GM21786 (cell line): ENCODE data around the gene GHRL.
"Not testable (repeated sequence)": the region's sequence is repeated elsewhere in the genome, so short reads cannot be mapped to it uniquely, and the experiment has no call there.

Experiments used
- ATAC-seq: cut with Tn5 transposase; IDR thresholded peaks from one replicate; pipeline ENCODE4 v1.9.1; 2021; ENCODE audit not compliant: unreplicated experiment

Gene GHRL

GRCh38 chr3:10278501-10278900 is 14.2 kb downstream of the GHRL start:
- ATAC-seq: no peak

GRCh38 chr3:10277115-10277625 is 15.6 kb downstream of the GHRL start:
- no peak for ATAC-seq

DNA sequence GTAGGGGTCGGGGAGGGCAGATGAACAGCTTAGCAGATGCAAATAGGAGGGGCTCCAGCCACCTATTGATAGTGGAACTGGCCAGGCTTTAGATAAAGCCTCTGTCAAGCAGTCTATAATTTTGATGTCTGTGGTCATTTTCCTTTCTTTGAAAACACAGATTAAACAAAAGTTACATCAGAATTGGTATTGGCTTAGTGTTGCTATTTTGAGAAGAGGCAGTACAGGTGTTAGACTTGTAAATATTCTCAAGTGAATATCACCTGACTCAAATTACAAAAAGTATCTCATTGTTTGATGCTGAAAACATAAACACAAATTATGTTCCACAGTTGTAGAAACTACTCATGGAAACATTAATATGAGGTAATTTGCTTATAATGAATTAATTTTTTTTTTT is 18.1 kb downstream of the GHRL start:
- no peak for ATAC-seq

- ATAC-seq: no peak
These were observed 18.9 kb downstream of the GHRL start for GRCh38 chr3:10273702-10274305.

DNA sequence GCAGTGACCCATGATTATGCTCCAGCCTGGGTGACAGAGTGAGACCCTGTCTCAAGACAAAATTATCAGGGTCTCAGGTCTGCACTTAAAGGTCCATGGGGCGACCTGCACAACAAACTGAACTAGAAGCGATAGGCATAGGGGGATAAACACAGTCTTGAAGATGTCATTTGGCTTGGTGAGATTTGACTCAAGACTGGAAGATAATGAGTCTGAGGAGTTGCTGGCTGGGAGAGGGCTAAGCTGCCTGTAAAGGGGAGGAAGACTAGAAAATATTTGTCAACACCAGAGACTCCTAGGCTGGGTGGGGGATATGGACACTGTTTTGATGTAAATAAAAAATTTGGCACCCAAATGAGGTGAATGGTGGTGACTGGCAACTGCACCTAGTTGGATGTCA is 19.8 kb downstream of the GHRL start:
- no peak for ATAC-seq

- not testable (repeated sequence) for ATAC-seq
These were observed 20.3 kb downstream of the GHRL start for GRCh38 chr3:10272476-10272875.

GRCh38 chr3:10269443-10269842 is 23.3 kb downstream of the GHRL start:
- no peak for ATAC-seq

- no peak for ATAC-seq
These were observed 23.8 kb downstream of the GHRL start for GRCh38 chr3:10268930-10269329.

DNA sequence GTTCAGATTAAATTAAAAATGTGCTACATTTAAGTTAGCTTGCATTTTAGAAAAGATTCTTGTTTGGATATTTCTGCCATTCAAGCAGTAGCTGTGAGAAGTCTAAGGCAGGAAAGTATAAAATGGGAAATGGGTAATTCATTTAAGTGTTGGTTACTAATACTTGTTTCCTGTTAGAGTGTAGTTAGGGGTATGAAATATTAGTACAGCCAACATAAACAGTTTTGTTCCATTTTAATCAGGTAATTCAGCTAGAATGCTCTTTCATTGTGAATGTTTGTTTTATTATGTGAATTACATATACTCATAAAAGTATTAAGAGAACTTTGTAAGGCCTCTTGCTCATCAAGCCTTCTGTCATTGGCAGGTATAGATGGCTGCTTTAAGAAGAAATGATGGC is 24.6 kb downstream of the GHRL start:
- ATAC-seq: no peak

DNA sequence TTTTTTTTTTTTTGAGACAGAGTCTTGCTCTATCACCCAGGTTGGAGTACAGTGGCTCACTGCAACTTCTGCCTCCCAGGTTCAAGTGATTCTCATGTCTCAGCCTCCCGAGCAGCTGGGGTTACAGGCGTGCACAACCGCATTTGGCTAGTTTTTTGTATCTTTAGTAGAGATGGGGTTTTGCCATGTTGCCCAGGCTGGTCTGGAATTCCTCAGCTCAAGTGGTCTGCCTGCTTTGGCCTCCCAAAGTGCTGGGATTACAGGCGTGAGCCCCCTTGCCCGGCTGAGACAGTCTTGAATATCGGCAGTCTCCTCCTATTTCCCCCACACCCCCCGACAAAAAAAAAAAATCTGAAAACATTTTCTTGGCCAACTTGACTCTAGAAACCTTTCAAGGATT is 25.8 kb downstream of the GHRL start:
- ATAC-seq: not testable (repeated sequence)

DNA sequence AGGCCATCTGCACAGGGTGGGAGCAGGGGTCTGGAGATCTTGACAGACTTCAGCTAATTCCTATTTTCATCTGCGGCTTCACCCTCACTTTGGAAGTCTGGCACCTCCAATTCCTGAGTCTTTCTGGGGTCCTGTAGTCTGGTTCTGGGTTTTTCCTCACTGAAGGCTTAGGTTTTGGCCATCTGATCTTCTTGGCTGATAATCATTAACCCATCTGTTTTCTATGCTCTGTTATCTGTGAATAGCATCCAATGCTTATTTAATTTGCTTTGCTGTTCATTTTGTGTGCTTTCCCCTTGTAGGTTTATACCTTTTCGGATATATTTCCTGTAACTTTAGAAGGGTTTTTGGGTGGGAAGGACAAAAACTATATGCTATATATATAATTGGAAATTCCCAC is 26.9 kb downstream of the GHRL start:
- no peak for ATAC-seq

DNA sequence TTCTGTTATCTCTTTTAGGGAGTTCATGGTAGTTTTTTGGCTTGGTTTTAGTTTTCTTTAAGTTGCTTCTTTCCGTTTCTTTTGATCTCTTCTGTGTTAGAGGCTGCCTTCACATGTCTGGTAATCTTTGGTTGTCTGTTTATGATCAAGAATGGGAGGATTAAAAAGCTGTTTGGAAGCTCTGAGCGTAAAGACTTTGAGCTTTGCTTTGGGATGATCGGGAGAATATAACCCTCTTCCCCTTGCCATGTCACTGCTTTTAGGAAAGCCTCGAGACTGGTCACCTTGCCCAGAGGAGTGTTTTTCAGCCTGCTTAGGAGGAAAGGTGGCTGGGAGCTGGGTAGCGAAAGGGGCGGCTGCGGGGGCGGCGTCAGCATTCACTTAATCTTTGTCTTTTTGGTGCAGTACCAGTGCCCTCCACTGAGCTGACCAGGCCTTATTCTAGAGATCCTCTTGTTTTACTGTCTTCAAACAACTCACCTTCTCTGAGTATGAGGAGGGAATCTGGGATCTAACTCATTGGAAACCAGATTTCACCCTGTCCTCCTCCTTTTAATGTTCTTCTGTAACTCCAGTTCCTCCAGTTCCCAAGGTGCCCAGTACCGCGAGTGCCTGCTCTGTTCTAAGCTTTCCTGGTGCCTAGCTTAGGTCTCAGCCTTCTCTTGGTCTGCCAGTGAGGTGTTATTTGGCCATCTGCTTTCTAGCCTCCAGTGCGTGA is 28.9 kb downstream of the GHRL start:
- no peak for ATAC-seq

- no peak for ATAC-seq
These were observed 30.7 kb downstream of the GHRL start for GRCh38 chr3:10262027-10262426.

GRCh38 chr3:10260211-10260701 is 32.5 kb downstream of the GHRL start:
- ATAC-seq: no peak

GRCh38 chr3:10259798-10260197 is 32.9 kb downstream of the GHRL start:
- ATAC-seq: no peak

- no peak for ATAC-seq
These were observed 33.7 kb downstream of the GHRL start for GRCh38 chr3:10259036-10259435.

DNA sequence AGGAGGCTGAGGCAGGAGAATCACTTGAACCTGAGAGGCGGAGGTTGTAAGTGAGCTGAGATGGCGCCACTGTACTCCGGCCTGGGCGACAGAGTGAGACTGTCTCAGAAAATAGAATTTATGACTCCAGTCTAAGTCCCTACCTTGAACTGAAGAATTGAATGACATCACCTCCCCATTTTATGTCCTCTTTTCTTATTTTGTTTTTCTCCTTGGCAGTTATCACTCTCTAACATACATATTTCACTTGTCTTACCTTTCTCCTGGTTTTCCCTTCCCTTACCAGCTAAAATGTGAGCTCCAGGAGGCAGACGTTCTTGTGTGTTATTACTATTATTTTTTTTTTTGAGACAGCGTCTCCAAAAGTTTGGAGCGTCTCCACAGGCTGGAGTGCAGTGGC is 36.9 kb downstream of the GHRL start:
- ATAC-seq: no peak

GRCh38 chr3:10253731-10254130 is 39.0 kb downstream of the GHRL start:
- no peak for ATAC-seq

GRCh38 chr3:10251006-10251405 is 41.7 kb downstream of the GHRL start:
- no peak for ATAC-seq

GRCh38 chr3:10249833-10250232 is 42.9 kb downstream of the GHRL start:
- no peak for ATAC-seq

GRCh38 chr3:10248984-10249748 is 43.6 kb downstream of the GHRL start:
- ATAC-seq: peak; percentile 17
